ENCODE measurements around the gene ABLIM2. TPM values are rescaled to one million over a fixed set of nuclear protein-coding genes. Genes with fewer than 3 reads are reported as not detected.

ABLIM2 gene
- total and polyA plus RNA-seq, 2 of the 8 experiments (the other 6 are each of a cell fraction or from before 2014, with no cell fraction given): 2.8 to 3.0 TPM

DNA sequence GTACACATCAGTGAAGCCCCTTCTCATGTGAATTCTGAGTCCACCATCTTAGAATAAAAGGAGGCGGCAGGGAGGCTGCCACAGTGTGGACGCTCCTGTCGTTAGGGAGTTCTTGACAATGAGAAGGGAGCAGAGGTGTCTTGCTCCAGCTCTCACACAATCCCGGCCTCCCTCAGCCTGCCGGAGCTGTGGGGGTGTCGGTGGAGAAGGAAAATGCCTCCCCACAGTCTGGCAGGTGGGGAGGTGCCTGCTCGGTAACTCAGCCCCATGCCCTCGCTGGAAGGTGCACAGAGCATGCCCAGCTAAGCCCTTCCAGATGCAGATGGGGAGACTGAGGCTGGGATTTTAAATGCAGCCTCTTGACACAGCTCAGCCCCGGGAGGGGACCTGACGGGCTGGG lies 20.5 kb upstream of the ABLIM2 start:
- Histone ChIP-seq H3K14ac (ENCODE audit: insufficient read length) (no peak overlapping the region), H3K4me3 (ENCODE audit: extremely low read depth in 1 of 4, insufficient read depth in 2 of 4, low read depth in 3 of 4, low read length in 4 of 4) (no peak overlapping the region), H3K4me2 (ENCODE audit: insufficient read depth in 1 of 2, low read depth in 2 of 2, low read length in 2 of 2) (no peak overlapping the region), H2BK20ac (ENCODE audit: low read length) (no peak overlapping the region), H3K56ac (replicated peaks; ENCODE audit: insufficient read length, low read depth, low read length) (no peak overlapping the region), H3K18ac (ENCODE audit: extremely low read depth, low read length) (no peak overlapping the region), H2BK120ac (replicated peaks; ENCODE audit: low read depth, low read length) (no peak overlapping the region), H2AFZ (ENCODE audit: low read length) (no peak overlapping the region), H3K9me3 (ENCODE audit: insufficient read depth in 2 of 2, low read depth in 1 of 2, low read length in 1 of 2) (no peaks in the 10 kb centered on the region), H2BK15ac (ENCODE audit: low read length) (no peak overlapping the region), H2BK12ac (ENCODE audit: low read depth, low read length) (no peak overlapping the region), H3K23ac (ENCODE audit: insufficient read length) (no peak overlapping the region), H3K4me1 (replicated peaks in 1 of 4; ENCODE audit: control insufficient read depth in 3 of 4, insufficient read depth in 4 of 4, low read length in 3 of 4) (no peaks in the 10 kb centered on the region), H3K23me2 (ENCODE audit: low read depth, low read length) (0 out of 2 replicates have a peak, but pooled peaks cover 2% of the 10 kb centered on the region), H3K27ac (ENCODE audit: low read depth, low read length) (no peak overlapping the region), H3K79me1 (ENCODE audit: low read depth, low read length) (no peaks in the 10 kb centered on the region), H3K9ac (replicated peaks in 1 of 4; ENCODE audit: extremely low read depth in 1 of 4, low read depth in 3 of 4, low read length in 3 of 4) (no peak overlapping the region), H3K27me3 (replicated peaks in 1 of 4; ENCODE audit: control insufficient read depth in 3 of 4, extremely low read depth in 1 of 4, insufficient read depth in 3 of 4, low read length in 3 of 4) (no peaks in the 10 kb centered on the region), H2AK5ac (ENCODE audit: low read depth, low read length) (no peak overlapping the region), H4K91ac (replicated peaks; ENCODE audit: insufficient read length, low read length) (no peak overlapping the region), H4K8ac (ENCODE audit: extremely low read depth, insufficient read depth, low read length) (no peak overlapping the region), H3K4ac (replicated peaks; ENCODE audit: insufficient read length, low read depth, low read length) (no peak overlapping the region), H4K5ac (ENCODE audit: insufficient read length, low read depth, low read length) (no peak overlapping the region), H4K20me1 (replicated peaks in 1 of 2; ENCODE audit: control insufficient read depth in 1 of 2, insufficient read depth in 2 of 2, low read length in 2 of 2) (peaks cover 0 to 4% of the 10 kb centered on the region in 2 experiments), H2BK5ac (ENCODE audit: low read depth, low read length) (no peak overlapping the region), H3K36me3 (ENCODE audit: control insufficient read depth in 2 of 4, insufficient read depth in 4 of 4, low read length in 3 of 4) (no peaks in the 10 kb centered on the region), H3K79me2 (ENCODE audit: control insufficient read depth in 1 of 2, insufficient read depth in 2 of 2, low read length in 2 of 2) (no peaks in the 10 kb centered on the region)
- FAIRE-seq (no peak), DNase-seq (ENCODE audit: low read depth in 1 of 2, low spot score in 2 of 2) (no peak)
- CTCF ChIA-PET (ENCODE audit: partially characterized antibody): interaction anchor here (0.6 to 7.2 kb wide), 12 partner anchors 9 to 459 kb away, joined by 3 to 68 read pairs (median 3); no protein-coding TSS in a partner anchor
- 82% methylated on average over 10 of the region's 10 CpGs; no CpG with 5 or more reads in 1 of the 2 experiments for WGBS, 2 experiments (ENCODE audit: extremely low coverage in 1 of 2, insufficient coverage in 1 of 2, insufficient read length in 1 of 2, insufficient replicate concordance in 2 of 2, low coverage in 1 of 2, low lambda C conversion rate in 2 of 2, missing lambda C conversion rate in 1 of 2)
- POLR2A ChIA-PET (ENCODE audit: partially characterized antibody): no interaction called here
- TF ChIP-seq KDM1A (IDR thresholded peaks at IDR 0.05; ENCODE audit: borderline replicate concordance, low read length): no peak
- no peak for TF ChIP-seq ASH2L (IDR thresholded peaks at IDR 0.05; ENCODE audit: low read length)
- no peak for TF ChIP-seq BACH1 (IDR thresholded peaks at IDR 0.05; ENCODE audit: low read length)
- TF ChIP-seq CHD2 (IDR thresholded peaks at IDR 0.05; ENCODE audit: low read length): no peak
- TF ChIP-seq RBBP5 (IDR thresholded peaks at IDR 0.05; ENCODE audit: borderline replicate concordance, low read depth, low read length): no peak
- TF ChIP-seq SIN3A (conservative IDR thresholded peaks at IDR 0.05 in 1 of 2, IDR thresholded peaks at IDR 0.05 in 1 of 2; ENCODE audit: low read depth in 1 of 2, low read length in 2 of 2): no peak
- TF ChIP-seq EP300 (IDR thresholded peaks at IDR 0.05; ENCODE audit: borderline replicate concordance in 1 of 2, low read depth in 2 of 2, low read length in 2 of 2): no peak
- no peak for TF ChIP-seq POLR2AphosphoS5 (IDR thresholded peaks at IDR 0.05; ENCODE audit: low read depth, low read length)
- TF ChIP-seq, protein P1, sequence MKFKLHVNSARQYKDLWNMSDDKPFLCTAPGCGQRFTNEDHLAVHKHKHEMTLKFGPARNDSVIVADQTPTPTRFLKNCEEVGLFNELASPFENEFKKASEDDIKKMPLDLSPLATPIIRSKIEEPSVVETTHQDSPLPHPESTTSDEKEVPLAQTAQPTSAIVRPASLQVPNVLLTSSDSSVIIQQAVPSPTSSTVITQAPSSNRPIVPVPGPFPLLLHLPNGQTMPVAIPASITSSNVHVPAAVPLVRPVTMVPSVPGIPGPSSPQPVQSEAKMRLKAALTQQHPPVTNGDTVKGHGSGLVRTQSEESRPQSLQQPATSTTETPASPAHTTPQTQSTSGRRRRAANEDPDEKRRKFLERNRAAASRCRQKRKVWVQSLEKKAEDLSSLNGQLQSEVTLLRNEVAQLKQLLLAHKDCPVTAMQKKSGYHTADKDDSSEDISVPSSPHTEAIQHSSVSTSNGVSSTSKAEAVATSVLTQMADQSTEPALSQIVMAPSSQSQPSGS (IDR thresholded peaks at IDR 0.05; ENCODE audit: low read length): no peak
- TF ChIP-seq CEBPB (IDR thresholded peaks at IDR 0.05; ENCODE audit: low read depth, low read length): no peak
- no peak for TF ChIP-seq CHD1 (IDR thresholded peaks at IDR 0.05; ENCODE audit: low read depth, low read length)
- no peak for TF ChIP-seq USF2 (IDR thresholded peaks at IDR 0.05; ENCODE audit: low read length)

Measured in H1 (cell line).